NCI-H345 (cell line): Measurements from ENCODE around the gene LCE1B.

Source experiments
- DNase-seq: peaks from one replicate; lab custom pipeline; 2025; lab: John Stamatoyannopoulos, UW

LCE1B gene

DNA sequence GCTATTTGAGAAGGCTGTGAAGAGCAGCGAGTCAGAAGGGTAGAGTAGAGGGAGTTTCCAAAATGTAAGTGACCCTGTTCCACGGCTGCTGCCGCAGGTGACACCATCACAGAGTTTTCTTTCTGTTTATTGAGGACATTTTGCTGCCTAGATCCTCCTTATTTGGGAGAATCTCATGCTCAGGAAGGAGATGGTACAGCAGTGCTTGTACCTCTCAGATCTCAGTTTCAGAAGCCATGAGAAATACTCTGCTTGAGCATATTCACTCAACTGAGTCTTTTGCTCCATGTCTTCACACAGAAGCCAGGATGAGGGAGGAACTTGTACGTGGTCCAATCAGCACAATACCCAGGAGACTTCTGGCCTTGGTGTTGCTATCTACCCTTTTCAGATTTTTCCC is 49.6 kb downstream of the LCE1B start:
- no peak for DNase-seq
